Measurements from ENCODE around the gene VRTN. TPM values are rescaled to one million over a fixed set of nuclear protein-coding genes. Genes with fewer than 3 reads are reported as not detected.

Gene VRTN
- total and polyA plus RNA-seq, 9 of the 15 experiments (the other 6 are each of a cell fraction or from before 2014, with no cell fraction given) = 0.05 to 0.09 (median 0.06) TPM; not detected in 6

DNA sequence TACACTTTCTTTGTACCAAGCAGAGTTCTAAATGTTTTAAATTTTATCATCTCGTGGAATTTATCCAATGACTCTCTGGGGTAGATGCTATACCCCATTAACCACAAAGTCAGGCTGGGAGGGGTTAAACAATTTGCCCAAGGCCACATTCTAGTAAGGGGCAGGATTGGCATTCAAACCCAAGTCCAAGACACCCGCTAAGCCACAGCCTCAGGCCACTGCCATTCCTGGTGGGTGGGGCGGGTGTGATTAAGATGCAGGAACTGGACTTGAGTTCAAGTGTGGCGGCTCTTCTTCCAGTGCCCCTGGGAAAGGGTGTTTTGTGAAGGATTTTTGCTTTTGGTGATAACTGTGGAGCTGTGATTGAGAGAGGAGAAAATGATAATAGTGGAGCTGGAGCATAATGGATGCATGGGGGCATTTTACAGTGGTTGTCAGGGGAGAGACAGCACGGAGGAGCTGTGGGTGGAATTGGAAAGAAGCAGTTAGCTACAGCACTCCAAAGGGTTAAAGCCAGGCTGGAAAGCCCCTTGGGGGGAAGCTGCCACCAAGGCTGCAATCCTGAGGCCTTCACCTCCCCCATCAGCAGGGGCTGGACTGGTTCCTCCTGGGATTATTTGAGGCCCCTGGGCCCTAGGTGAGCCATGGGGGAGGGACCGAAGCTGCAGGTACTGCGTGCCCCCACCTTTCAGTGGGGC lies 1.0 kb upstream of the VRTN start:
- BruUV-seq (replicated peaks) = no TSS peak
- no peak for ATAC-seq
- H3K9me1 ChIP-seq (ENCODE audit: control insufficient read depth, insufficient read depth, low read length) = no peaks in the 10 kb centered on the region
- H3K36me3 ChIP-seq (ENCODE audit: control insufficient read depth, insufficient read depth, low read length) = no peaks in the 10 kb centered on the region
- POLR2A ChIA-PET = interaction anchor here (0.6 to 1.6 kb wide), 3 partner anchors 9 to 919 kb away, joined by 3 to 4 read pairs (median 4); no protein-coding TSS in a partner anchor
- H3K27ac ChIP-seq (ENCODE audit: extremely low read depth, low read depth, low read length) = no peak overlapping the region
- no peak for DNase-seq (ENCODE audit: extremely low read depth in 1 of 4, low spot score in 3 of 4)
- no peak overlapping the region for H3K9ac ChIP-seq (ENCODE audit: insufficient read depth in 1 of 2, low read depth in 2 of 2, low read length in 2 of 2)
- H3K27me3 ChIP-seq (ENCODE audit: control insufficient read depth in 2 of 2, insufficient read depth in 2 of 2, low read length in 2 of 2) = no peaks in the 10 kb centered on the region; a peak in 1 of 5 replicates
- no peak overlapping the region for H3K4me3 ChIP-seq
- 7% methylated on average over 7 of the region's 7 CpGs for WGBS (ENCODE audit: insufficient coverage, low coverage, missing lambda C conversion rate)
- no peak overlapping the region for H3K4me2 ChIP-seq (ENCODE audit: insufficient read depth, low read length)
- intact Hi-C loops (cut with micrococcal nuclease) (no loop called here), in situ Hi-C loops (cut with MboI) (no loop called here)
- H2AFZ ChIP-seq (ENCODE audit: low read depth, low read length) = no peak overlapping the region
- H4K20me1 ChIP-seq (replicated peaks; ENCODE audit: control insufficient read depth, insufficient read depth, low read length) = no peaks in the 10 kb centered on the region
- peaks cover 2 to 6% of the 10 kb centered on the region in 2 experiments; a peak in 4 of 5 replicates for H3K4me1 ChIP-seq (replicated peaks in 1 of 2; ENCODE audit: control insufficient read depth in 2 of 2, insufficient read depth in 2 of 2, low read length in 2 of 2)
- no peaks in the 10 kb centered on the region for H3K9me3 ChIP-seq (replicated peaks; ENCODE audit: control insufficient read depth, insufficient read depth, low read depth, low read length)
- CTCF ChIA-PET (ENCODE audit: low intra/inter-chr PET ratio) = no interaction called here
- H3K79me2 ChIP-seq (ENCODE audit: control insufficient read depth, insufficient read depth, low read length) = no peaks in the 10 kb centered on the region
- TF ChIP-seq SMARCE1 (IDR thresholded peaks at IDR 0.05) (no peak), NBN (IDR thresholded peaks at IDR 0.05; ENCODE audit: low read depth) (no peak), ZFP30 (CRISPR knock-in tag; IDR thresholded peaks at IDR 0.05; ENCODE audit: borderline replicate concordance) (no peak), XRCC3 (IDR thresholded peaks at IDR 0.05) (no peak), ELK1 (CRISPR knock-in tag; IDR thresholded peaks at IDR 0.05) (no peak), TAF7 (tag; IDR thresholded peaks at IDR 0.05) (no peak), NONO (IDR thresholded peaks at IDR 0.05; ENCODE audit: low read depth in 2 of 2, low read length in 1 of 2) (no peak), ETV6 (IDR thresholded peaks at IDR 0.05; ENCODE audit: borderline replicate concordance in 1 of 2, low read depth in 2 of 2, low read length in 1 of 2) (no peak), ETV6 (CRISPR knock-in tag; IDR thresholded peaks at IDR 0.05; ENCODE audit: borderline replicate concordance) (no peak), SMARCB1 (IDR thresholded peaks at IDR 0.05; ENCODE audit: insufficient read length, low read depth) (no peak), NUFIP1 (IDR thresholded peaks at IDR 0.05; ENCODE audit: partially characterized antibody) (no peak), NFE2L1 (tag; IDR thresholded peaks at IDR 0.05; ENCODE audit: borderline replicate concordance, low read depth) (no peak)
- no peak for FAIRE-seq
